Adrenal gland (tissue), 5 donors: ENCODE measurements around the gene NEK7.

Experiments used
- CTCF ChIP-seq, 6 experiments: fragments of 450-650 bp in 4 of 6; fragments of 200-600 bp in 2 of 6; sonication (generic) in 1 of 6; IDR thresholded peaks; 1 replicate in 5 of 6; 2 replicates in 1 of 6; pipeline versions ENCODE4 v1.5.1 to v1.8.0; 2016 to 2021; ENCODE audit warnings: antibody characterized with exemption in 6 of 6, mild to moderate bottlenecking in 2 of 6, moderate library complexity in 1 of 6
- POLR2A ChIP-seq, 2 donors: fragments of 450-650 bp; IDR thresholded peaks; one replicate each; pipeline ENCODE4 v1.6.1; 2017; ENCODE audit warnings: antibody characterized with exemption in 2 of 2, mild to moderate bottlenecking in 2 of 2, moderate library complexity in 1 of 2
- donor health status: DM: no; HTN: no; CAD: no.

GRCh38 chr1:198196630-198197029, 39.8 kb downstream of the NEK7 start:
- TF ChIP-seq POLR2A (IDR thresholded peaks at IDR 0.05) (no peak), CTCF (IDR thresholded peaks at IDR 0.05) (no peak)
